ENCODE data around the gene TF. TPM values are rescaled to one million over a fixed set of nuclear protein-coding genes. Genes with fewer than 3 reads are reported as not detected.
A peak's percentile ranks its signal among the peaks of the same experiment; 100 is the strongest.

Gene TF
- total RNA-seq (ENCODE audit: unreplicated experiment): 3.9 TPM
- long read RNA-seq: 0 reads

GRCh38 chr3:133745981-133746711, at the start of gene TF:
TF (plus strand) TSS chr3:133746393; CDS start chr3:133746441, 48 bp downstream.
- Mint-ChIP-seq H3K27me3 (ENCODE audit: unreplicated experiment) (peaks cover 4% of the 10 kb centered on the region), H3K36me3 (ENCODE audit: low read depth, unreplicated experiment) (no peaks in the 10 kb centered on the region), H3K9me3 (ENCODE audit: unreplicated experiment) (no peaks in the 10 kb centered on the region), H3K4me3 (ENCODE audit: unreplicated experiment) (peak within 1 kb of the TSS; percentile 67), H3K27ac (ENCODE audit: unreplicated experiment) (no peak within 1 kb of the TSS), H3K4me1 (ENCODE audit: unreplicated experiment) (peaks cover 5% of the 10 kb centered on the region)
- TF ChIP-seq CTCF (IDR thresholded peaks at IDR 0.05; ENCODE audit: unreplicated experiment): no peak
- peak; percentile 29 for DNase-seq (ENCODE audit: low spot score)

- no peak overlapping the region for H3K27ac Mint-ChIP-seq (ENCODE audit: unreplicated experiment)
- H3K9me3 Mint-ChIP-seq (ENCODE audit: unreplicated experiment): no peaks in the 10 kb centered on the region
- no peak overlapping the region for H3K4me3 Mint-ChIP-seq (ENCODE audit: unreplicated experiment)
- no peaks in the 10 kb centered on the region for H3K4me1 Mint-ChIP-seq (ENCODE audit: unreplicated experiment)
- H3K27me3 Mint-ChIP-seq (ENCODE audit: unreplicated experiment): no peaks in the 10 kb centered on the region
- no peaks in the 10 kb centered on the region for H3K36me3 Mint-ChIP-seq (ENCODE audit: low read depth, unreplicated experiment)
- no peak for TF ChIP-seq CTCF (IDR thresholded peaks at IDR 0.05; ENCODE audit: unreplicated experiment)
- DNase-seq (ENCODE audit: low spot score): no peak
Measured at GRCh38 chr3:133697960-133698359, 48.2 kb upstream of the TF start.

- Mint-ChIP-seq H3K36me3 (ENCODE audit: low read depth, unreplicated experiment) (no peaks in the 10 kb centered on the region), H3K27ac (ENCODE audit: unreplicated experiment) (no peak overlapping the region), H3K9me3 (ENCODE audit: unreplicated experiment) (no peaks in the 10 kb centered on the region), H3K4me3 (ENCODE audit: unreplicated experiment) (no peak overlapping the region), H3K4me1 (ENCODE audit: unreplicated experiment) (no peaks in the 10 kb centered on the region), H3K27me3 (ENCODE audit: unreplicated experiment) (no peaks in the 10 kb centered on the region)
- TF ChIP-seq CTCF (IDR thresholded peaks at IDR 0.05; ENCODE audit: unreplicated experiment): no peak
- no peak for DNase-seq (ENCODE audit: low spot score)
Measured at GRCh38 chr3:133699467-133699866, 46.7 kb upstream of the TF start.

GRCh38 chr3:133699903-133700302, 46.3 kb upstream of the TF start:
- no peaks in the 10 kb centered on the region for H3K9me3 Mint-ChIP-seq (ENCODE audit: unreplicated experiment)
- no peaks in the 10 kb centered on the region for H3K4me1 Mint-ChIP-seq (ENCODE audit: unreplicated experiment)
- no peak for DNase-seq (ENCODE audit: low spot score)
- H3K36me3 Mint-ChIP-seq (ENCODE audit: low read depth, unreplicated experiment): no peaks in the 10 kb centered on the region
- H3K27ac Mint-ChIP-seq (ENCODE audit: unreplicated experiment): no peak overlapping the region
- no peak for TF ChIP-seq CTCF (IDR thresholded peaks at IDR 0.05; ENCODE audit: unreplicated experiment)
- no peak overlapping the region for H3K4me3 Mint-ChIP-seq (ENCODE audit: unreplicated experiment)
- H3K27me3 Mint-ChIP-seq (ENCODE audit: unreplicated experiment): no peaks in the 10 kb centered on the region

- H3K9me3 Mint-ChIP-seq (ENCODE audit: unreplicated experiment): no peaks in the 10 kb centered on the region
Measured at GRCh38 chr3:133700351-133700750, 45.8 kb upstream of the TF start.

More at GRCh38 chr3:133700351-133700750, 45.8 kb upstream of the TF start:
- H3K4me3 Mint-ChIP-seq (ENCODE audit: unreplicated experiment): no peak overlapping the region
- no peaks in the 10 kb centered on the region for H3K27me3 Mint-ChIP-seq (ENCODE audit: unreplicated experiment)
- H3K27ac Mint-ChIP-seq (ENCODE audit: unreplicated experiment): no peak overlapping the region
- no peak for TF ChIP-seq CTCF (IDR thresholded peaks at IDR 0.05; ENCODE audit: unreplicated experiment)
- no peaks in the 10 kb centered on the region for H3K4me1 Mint-ChIP-seq (ENCODE audit: unreplicated experiment)
- DNase-seq (ENCODE audit: low spot score): no peak
- no peaks in the 10 kb centered on the region for H3K36me3 Mint-ChIP-seq (ENCODE audit: low read depth, unreplicated experiment)

Data from endothelial cell (in vitro differentiated cells).